HEK293 (cell line): ENCODE measurements around the gene C1orf56.

Experiments used
- BCL11A ChIP-seq: fragments of 450-650 bp; formaldehyde crosslinking; IDR thresholded peaks from 2 replicates; pipeline ENCODE4 v1.5.1; 2016; ENCODE audit warnings: low read depth, missing biosample characterization, missing genetic modification characterization
- FEZF1 ChIP-seq: fragments of 450-650 bp; formaldehyde crosslinking; IDR thresholded peaks from 2 replicates; pipeline ENCODE4 v1.5.1; 2016; ENCODE audit warnings: missing biosample characterization, missing genetic modification characterization
- GFI1B ChIP-seq: fragments of 450-650 bp; formaldehyde crosslinking; IDR thresholded peaks from 2 replicates; pipeline ENCODE4 v1.5.1; 2016; ENCODE audit warnings: missing biosample characterization, missing genetic modification characterization
- GLIS2 ChIP-seq: fragments of 450-650 bp; formaldehyde crosslinking; IDR thresholded peaks from 2 replicates; pipeline ENCODE4 v1.5.1; 2016; ENCODE audit warnings: missing biosample characterization, missing genetic modification characterization
- HOXC10 ChIP-seq: sonication (generic); formaldehyde crosslinking; IDR thresholded peaks from 2 replicates; pipeline ENCODE4 v1.8.1; 2023; ENCODE audit warnings: mild to moderate bottlenecking, missing genetic modification reagents
- KLF10 ChIP-seq: fragments of 450-650 bp; IDR thresholded peaks from 2 replicates; pipeline ENCODE4 v1.5.1; 2018; ENCODE audit warnings: missing biosample characterization, mild to moderate bottlenecking, missing genetic modification characterization
- KLF7 ChIP-seq: fragments of 450-650 bp; formaldehyde crosslinking; IDR thresholded peaks from 2 replicates; pipeline ENCODE4 v1.5.1; 2016; ENCODE audit warnings: missing biosample characterization, missing genetic modification characterization, borderline replicate concordance
- MZF1 ChIP-seq: fragments of 450-650 bp; formaldehyde crosslinking; IDR thresholded peaks from 2 replicates; pipeline ENCODE4 v1.5.1; 2017; ENCODE audit warnings: missing biosample characterization, missing genetic modification characterization, borderline replicate concordance
- SALL2 ChIP-seq: fragments of 450-650 bp; formaldehyde crosslinking; IDR thresholded peaks from 2 replicates; pipeline ENCODE4 v1.5.0; 2017; ENCODE audit warnings: missing biosample characterization, mild to moderate bottlenecking, missing genetic modification characterization, borderline replicate concordance
- SP7 ChIP-seq: fragments of 450-650 bp; formaldehyde crosslinking; IDR thresholded peaks from 2 replicates; pipeline ENCODE4 v1.5.1; 2016; ENCODE audit warnings: missing biosample characterization, missing genetic modification characterization
- ZBTB6 ChIP-seq: fragments of 450-650 bp; formaldehyde crosslinking; IDR thresholded peaks from 2 replicates; pipeline ENCODE4 v1.5.1; 2017; ENCODE audit warnings: missing biosample characterization, missing genetic modification characterization
- ZEB2 ChIP-seq: fragments of 450-650 bp; formaldehyde crosslinking; IDR thresholded peaks from 2 replicates; pipeline ENCODE4 v1.5.1; 2016; ENCODE audit warnings: missing biosample characterization, missing genetic modification characterization
- ZFP37 ChIP-seq: fragments of 450-650 bp; formaldehyde crosslinking; IDR thresholded peaks from 2 replicates; pipeline ENCODE4 v1.5.1; 2016; ENCODE audit warnings: missing biosample characterization, missing genetic modification characterization
- ZNF121 ChIP-seq: fragments of 450-650 bp; formaldehyde crosslinking; IDR thresholded peaks from 2 replicates; pipeline ENCODE4 v1.5.1; 2016; ENCODE audit warnings: missing biosample characterization, missing genetic modification characterization
- ZNF140 ChIP-seq: fragments of 450-650 bp; formaldehyde crosslinking; IDR thresholded peaks from 2 replicates; pipeline ENCODE4 v1.5.1; 2016; ENCODE audit warnings: missing biosample characterization, missing genetic modification characterization
- ZNF146 ChIP-seq: fragments of 450-650 bp; formaldehyde crosslinking; IDR thresholded peaks from 2 replicates; pipeline ENCODE4 v1.5.1; 2016; ENCODE audit warnings: missing biosample characterization, missing genetic modification characterization
- ZNF148 ChIP-seq: fragments of 450-650 bp; formaldehyde crosslinking; IDR thresholded peaks from 2 replicates; pipeline ENCODE4 v1.5.0; 2017; ENCODE audit warnings: missing biosample characterization, missing genetic modification characterization, borderline replicate concordance
- ZNF157 ChIP-seq: fragments of 450-650 bp; formaldehyde crosslinking; IDR thresholded peaks from 2 replicates; pipeline ENCODE4 v1.5.1; 2016; ENCODE audit warnings: missing biosample characterization, missing genetic modification characterization
- ZNF2 ChIP-seq: fragments of 450-650 bp; formaldehyde crosslinking; IDR thresholded peaks from 2 replicates; pipeline ENCODE4 v1.5.1; 2016; ENCODE audit warnings: missing biosample characterization, missing genetic modification characterization
- ZNF223 ChIP-seq: fragments of 450-650 bp; formaldehyde crosslinking; IDR thresholded peaks from 2 replicates; pipeline ENCODE4 v1.5.1; 2016; ENCODE audit warnings: missing biosample characterization, missing genetic modification characterization
- ZNF23 ChIP-seq: fragments of 450-650 bp; formaldehyde crosslinking; IDR thresholded peaks from 2 replicates; pipeline ENCODE4 v1.5.1; 2016; ENCODE audit warnings: missing biosample characterization, missing genetic modification characterization, borderline replicate concordance
- ZNF248 ChIP-seq: fragments of 450-650 bp; formaldehyde crosslinking; IDR thresholded peaks from 2 replicates; pipeline ENCODE4 v1.5.1; 2017; ENCODE audit warnings: missing biosample characterization, missing genetic modification characterization
- ZNF302 ChIP-seq: fragments of 450-650 bp; formaldehyde crosslinking; IDR thresholded peaks from 2 replicates; pipeline ENCODE4 v1.5.1; 2016; ENCODE audit warnings: missing biosample characterization, missing genetic modification characterization, low read depth
- ZNF311 ChIP-seq: fragments of 450-650 bp; formaldehyde crosslinking; IDR thresholded peaks from 2 replicates; pipeline ENCODE4 v1.5.1; 2017; ENCODE audit warnings: missing biosample characterization, missing genetic modification characterization, borderline replicate concordance
- ZNF341 ChIP-seq: fragments of 450-650 bp; formaldehyde crosslinking; IDR thresholded peaks from 2 replicates; pipeline ENCODE4; 2016; ENCODE audit warnings: low read depth, missing biosample characterization, missing genetic modification characterization
- ZNF544 ChIP-seq: fragments of 450-650 bp; formaldehyde crosslinking; IDR thresholded peaks from 2 replicates; pipeline ENCODE4 v1.5.0; 2017; ENCODE audit warnings: missing biosample characterization, missing genetic modification characterization
- ZNF555 ChIP-seq: fragments of 450-650 bp; formaldehyde crosslinking; conservative IDR thresholded peaks from 2 replicates; pipeline ENCODE4 v1.5.1; 2017; ENCODE audit warnings: missing biosample characterization, mild to moderate bottlenecking, missing genetic modification characterization, inconsistent platforms
- ZNF654 ChIP-seq: fragments of 450-650 bp; formaldehyde crosslinking; IDR thresholded peaks from 2 replicates; pipeline ENCODE4 v1.5.1; 2016; ENCODE audit warnings: low read depth, missing biosample characterization, missing genetic modification characterization
- ZNF670 ChIP-seq: fragments of 450-650 bp; formaldehyde crosslinking; IDR thresholded peaks from 2 replicates; pipeline ENCODE4 v1.5.1; 2016; ENCODE audit warnings: missing biosample characterization, missing genetic modification characterization, low read depth
- ZNF701 ChIP-seq: fragments of 450-650 bp; formaldehyde crosslinking; IDR thresholded peaks from 2 replicates; pipeline ENCODE4 v1.5.1; 2016; ENCODE audit warnings: missing biosample characterization, missing genetic modification characterization
- ZNF843 ChIP-seq: fragments of 450-650 bp; formaldehyde crosslinking; IDR thresholded peaks from 2 replicates; pipeline ENCODE4 v1.5.1; 2016; ENCODE audit warnings: missing biosample characterization, missing genetic modification characterization
- ZSCAN30 ChIP-seq: fragments of 450-650 bp; IDR thresholded peaks from 2 replicates; pipeline ENCODE4 v1.5.1; 2018; ENCODE audit warnings: missing biosample characterization, mild to moderate bottlenecking, missing genetic modification characterization, moderate library complexity
- ZSCAN5A ChIP-seq: fragments of 450-650 bp; formaldehyde crosslinking; IDR thresholded peaks from 2 replicates; pipeline ENCODE4 v1.5.1; 2016; ENCODE audit warnings: missing biosample characterization, missing genetic modification characterization
- ZXDB ChIP-seq: fragments of 450-650 bp; formaldehyde crosslinking; IDR thresholded peaks from 2 replicates; pipeline ENCODE4 v1.5.1; 2016; ENCODE audit warnings: missing biosample characterization, missing genetic modification characterization

The C1orf56 gene

GRCh38 chr1:151059109-151060006 is 11.8 kb downstream of the C1orf56 start, which contains the start of gene CDC42SE1 (continued):
- no peak for TF ChIP-seq ZNF544
- TF ChIP-seq ZNF223 (tag by site-specific recombination), result peak; percentile 78; the same call in 1 of the 2 replicates
- TF ChIP-seq ZNF146 (tag by site-specific recombination), result 0 out of 2 replicates have a peak, but pooled peaks have one; percentile 3
- no peak for TF ChIP-seq ZNF140 (tag by site-specific recombination)
- no peak; the same call in 1 of the 2 replicates for TF ChIP-seq ZNF121 (tag by site-specific recombination)
- TF ChIP-seq ZNF2 (tag by site-specific recombination), result peak; percentile 88; the same call in 1 of the 2 replicates
- TF ChIP-seq ZNF555 (tag by site-specific recombination), result no peak
- no peak for TF ChIP-seq ZNF302
- 0 out of 2 replicates have a peak, but pooled peaks have one; percentile 45 for TF ChIP-seq ZBTB6
- TF ChIP-seq ZSCAN5A (tag by site-specific recombination), result no peak
- TF ChIP-seq GLIS2 (tag by site-specific recombination), result peak; percentile 99
- TF ChIP-seq MZF1 (tag by site-specific recombination), result no peak
- TF ChIP-seq SALL2 (tag by site-specific recombination), result no peak
- no peak for TF ChIP-seq ZNF148 (tag by site-specific recombination)
- peak; percentile 75 for TF ChIP-seq SP7 (tag by site-specific recombination)
- peak; percentile 39; the same call in 1 of the 2 replicates for TF ChIP-seq KLF10
- TF ChIP-seq KLF7 (tag by site-specific recombination), result peak; percentile 42; the same call in 1 of the 2 replicates
- no peak for TF ChIP-seq ZNF248 (tag by site-specific recombination)
- TF ChIP-seq BCL11A (tag by site-specific recombination), result 0 out of 2 replicates have a peak, but pooled peaks have one; percentile 40
- peak; percentile 48; the same call in 1 of the 2 replicates for TF ChIP-seq ZNF341 (tag by site-specific recombination)
- no peak for TF ChIP-seq ZNF654 (tag by site-specific recombination)
- no peak for TF ChIP-seq HOXC10 (CRISPR knock-in tag)
- no peak for TF ChIP-seq ZNF23 (tag by site-specific recombination)
- no peak for TF ChIP-seq ZNF843 (tag by site-specific recombination)
- TF ChIP-seq ZNF157 (tag by site-specific recombination), result no peak
- TF ChIP-seq ZNF311 (tag by site-specific recombination), result no peak
- no peak for TF ChIP-seq ZNF670
- TF ChIP-seq ZSCAN30 (tag by site-specific recombination), result peak; percentile 62; the same call in 1 of the 2 replicates
- no peak for TF ChIP-seq ZNF701 (tag by site-specific recombination)
- TF ChIP-seq FEZF1 (tag by site-specific recombination), result no peak
- peak; percentile 91 for TF ChIP-seq ZEB2
- peak; percentile 84 for TF ChIP-seq ZFP37 (tag by site-specific recombination)
- peak; percentile 77 for TF ChIP-seq ZXDB (tag by site-specific recombination)
- no peak for TF ChIP-seq GFI1B (tag by site-specific recombination)
